Measurements from ENCODE around the gene EDNRA. TPM values are rescaled to one million over a fixed set of nuclear protein-coding genes. Genes with fewer than 3 reads are reported as not detected.

The EDNRA gene
- total and polyA plus RNA-seq, 2 donors (not counting 3 experiments of a cell fraction or from before 2014, with no cell fraction given), result 0.01 TPM; not detected in 1

DNA sequence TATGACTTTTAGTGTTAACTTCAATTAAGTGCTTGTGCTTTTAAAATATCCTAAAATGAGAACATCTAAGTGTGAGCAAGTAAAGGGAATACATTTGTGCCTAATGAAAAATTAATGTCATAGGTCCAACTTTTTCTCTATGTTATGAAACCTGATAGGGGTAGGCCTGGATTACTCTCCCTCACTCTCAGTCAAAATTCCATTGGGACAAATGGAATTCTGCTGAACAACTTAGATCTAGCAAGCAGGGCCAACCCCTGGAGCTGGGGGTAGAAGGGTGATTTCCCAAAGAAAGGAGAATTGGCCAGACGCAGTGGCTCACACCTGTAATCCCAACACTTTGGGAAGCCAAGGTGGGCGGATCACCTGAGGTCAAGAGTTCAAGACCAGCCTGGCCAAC, 67.4 kb downstream of the EDNRA start:
- POLR2A ChIA-PET, result no interaction called here
- H2AFZ ChIP-seq (ENCODE audit: low read depth, low read length), result no peak overlapping the region
- intact Hi-C loops (cut with micrococcal nuclease) (no loop called here), dilution Hi-C loops (cut with MboI; ENCODE audit: extremely low pct_ligation_motif_present, low sequenced_read_pairs) (no loop called here)
- H3K27ac ChIP-seq (ENCODE audit: insufficient read depth, low read depth, low read length), result no peak overlapping the region
- no peaks in the 10 kb centered on the region for H3K9me3 ChIP-seq (replicated peaks; ENCODE audit: control insufficient read depth, insufficient read depth, low read length)
- no peak overlapping the region for H3K9ac ChIP-seq (replicated peaks; ENCODE audit: extremely low read depth, insufficient read depth, low read length)
- H3K79me2 ChIP-seq (ENCODE audit: control insufficient read depth, insufficient read depth, low read length), result no peaks in the 10 kb centered on the region
- H4K20me1 ChIP-seq (replicated peaks; ENCODE audit: control insufficient read depth, extremely low read depth, insufficient read depth, low read length), result no peaks in the 10 kb centered on the region
- DNase-seq (ENCODE audit: low read depth, low spot score), result no peak
- H3K27me3 ChIP-seq (ENCODE audit: control insufficient read depth in 2 of 2, insufficient read depth in 2 of 2, low read length in 2 of 2), result no peaks in the 10 kb centered on the region
- TF ChIP-seq POLR2A (IDR thresholded peaks at IDR 0.05; ENCODE audit: low read depth, low read length), result no peak
- TF ChIP-seq, protein P1, sequence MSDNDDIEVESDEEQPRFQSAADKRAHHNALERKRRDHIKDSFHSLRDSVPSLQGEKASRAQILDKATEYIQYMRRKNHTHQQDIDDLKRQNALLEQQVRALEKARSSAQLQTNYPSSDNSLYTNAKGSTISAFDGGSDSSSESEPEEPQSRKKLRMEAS (IDR thresholded peaks at IDR 0.05; ENCODE audit: insufficient read depth, insufficient read length), result no peak
- TF ChIP-seq, protein P2, sequence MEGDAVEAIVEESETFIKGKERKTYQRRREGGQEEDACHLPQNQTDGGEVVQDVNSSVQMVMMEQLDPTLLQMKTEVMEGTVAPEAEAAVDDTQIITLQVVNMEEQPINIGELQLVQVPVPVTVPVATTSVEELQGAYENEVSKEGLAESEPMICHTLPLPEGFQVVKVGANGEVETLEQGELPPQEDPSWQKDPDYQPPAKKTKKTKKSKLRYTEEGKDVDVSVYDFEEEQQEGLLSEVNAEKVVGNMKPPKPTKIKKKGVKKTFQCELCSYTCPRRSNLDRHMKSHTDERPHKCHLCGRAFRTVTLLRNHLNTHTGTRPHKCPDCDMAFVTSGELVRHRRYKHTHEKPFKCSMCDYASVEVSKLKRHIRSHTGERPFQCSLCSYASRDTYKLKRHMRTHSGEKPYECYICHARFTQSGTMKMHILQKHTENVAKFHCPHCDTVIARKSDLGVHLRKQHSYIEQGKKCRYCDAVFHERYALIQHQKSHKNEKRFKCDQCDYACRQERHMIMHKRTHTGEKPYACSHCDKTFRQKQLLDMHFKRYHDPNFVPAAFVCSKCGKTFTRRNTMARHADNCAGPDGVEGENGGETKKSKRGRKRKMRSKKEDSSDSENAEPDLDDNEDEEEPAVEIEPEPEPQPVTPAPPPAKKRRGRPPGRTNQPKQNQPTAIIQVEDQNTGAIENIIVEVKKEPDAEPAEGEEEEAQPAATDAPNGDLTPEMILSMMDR (IDR thresholded peaks at IDR 0.05; ENCODE audit: extremely low read depth in 1 of 2, insufficient read depth in 1 of 2, low read depth in 1 of 2, low read length in 2 of 2), result no peak
- TF ChIP-seq JUN (IDR thresholded peaks at IDR 0.05; ENCODE audit: borderline replicate concordance, insufficient read depth, insufficient read length, low read depth), result no peak
- no peak for TF ChIP-seq GATA2 (IDR thresholded peaks at IDR 0.05; ENCODE audit: insufficient read depth, insufficient read length, low read depth, low read length)
- TF ChIP-seq POLR2AphosphoS5 (IDR thresholded peaks at IDR 0.05; ENCODE audit: insufficient read depth, low read depth, low read length), result no peak
- TF ChIP-seq FOS (IDR thresholded peaks at IDR 0.05; ENCODE audit: borderline replicate concordance, insufficient read depth, low read length), result no peak
- TF ChIP-seq EZH2 (IDR thresholded peaks at IDR 0.05; ENCODE audit: borderline replicate concordance, low read depth, low read length, severe bottlenecking), result no peak
- TF ChIP-seq MYC (IDR thresholded peaks at IDR 0.05; ENCODE audit: low read depth, low read length), result no peak
- no peaks in the 10 kb centered on the region for H3K9me1 ChIP-seq (replicated peaks; ENCODE audit: control insufficient read depth, extremely low read depth, insufficient read depth, low read length)
- CTCF ChIA-PET, result interaction anchor here (1.0 to 1.7 kb wide), 4 partner anchors 12 to 387 kb away, joined by 4 to 5 read pairs (median 4); no protein-coding TSS in a partner anchor
- H3K4me3 ChIP-seq (replicated peaks in 1 of 3; ENCODE audit: insufficient read depth in 1 of 3, low read depth in 1 of 3, low read length in 3 of 3), result no peak overlapping the region
- no peak overlapping the region for H3K4me2 ChIP-seq (ENCODE audit: insufficient read depth, low read length)
- peaks cover 3% of the 10 kb centered on the region for H3K4me1 ChIP-seq (ENCODE audit: control insufficient read depth, extremely low read depth, insufficient read depth, low read length)
- FAIRE-seq, result no peak
- no peaks in the 10 kb centered on the region for H3K36me3 ChIP-seq (ENCODE audit: control insufficient read depth in 2 of 2, extremely low read depth in 1 of 2, insufficient read depth in 2 of 2, low read length in 2 of 2)
- BruUV-seq (replicated peaks), result no TSS peak
